GM21367 (cell line): ENCODE measurements around the gene RNF220.

Source experiments
- ATAC-seq: cut with Tn5 transposase; IDR thresholded peaks from one replicate; pipeline ENCODE4 v1.9.1; 2021; ENCODE audit not compliant: unreplicated experiment

Gene RNF220

DNA sequence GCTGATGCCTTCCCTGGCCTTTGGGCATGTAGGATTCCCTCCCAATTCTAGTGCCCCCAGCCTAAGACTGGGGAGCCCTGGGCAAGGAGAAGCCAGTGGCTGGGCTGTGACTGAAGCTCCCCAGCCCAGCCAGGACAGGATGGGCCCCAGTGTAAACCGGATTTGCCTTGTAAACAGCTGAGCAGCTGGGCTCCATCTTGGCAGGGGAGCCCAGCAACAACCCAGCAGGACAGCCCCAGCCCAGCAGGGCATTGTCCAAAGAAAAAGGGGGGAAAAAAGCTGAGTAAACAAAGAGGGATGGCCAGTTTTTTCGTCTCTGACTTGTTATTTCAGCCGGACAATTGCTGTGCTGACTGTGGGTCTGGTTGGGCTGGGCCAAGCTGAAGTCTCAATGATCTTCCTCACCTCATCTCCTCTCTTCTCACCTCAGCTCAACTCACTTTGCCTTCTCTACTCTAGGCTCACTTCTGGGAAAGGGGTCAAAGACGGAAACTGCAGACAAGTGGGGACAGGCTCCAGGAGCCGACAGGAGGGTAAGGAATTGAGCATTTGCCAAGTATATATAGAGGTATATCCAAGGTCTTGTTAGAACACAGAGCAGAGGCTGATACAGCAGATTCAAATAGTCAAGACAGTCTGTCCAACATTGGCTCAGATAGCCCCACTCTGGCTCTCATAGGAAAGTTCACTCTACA is 171.5 kb downstream of the RNF220 start:
- ATAC-seq, result no peak

DNA sequence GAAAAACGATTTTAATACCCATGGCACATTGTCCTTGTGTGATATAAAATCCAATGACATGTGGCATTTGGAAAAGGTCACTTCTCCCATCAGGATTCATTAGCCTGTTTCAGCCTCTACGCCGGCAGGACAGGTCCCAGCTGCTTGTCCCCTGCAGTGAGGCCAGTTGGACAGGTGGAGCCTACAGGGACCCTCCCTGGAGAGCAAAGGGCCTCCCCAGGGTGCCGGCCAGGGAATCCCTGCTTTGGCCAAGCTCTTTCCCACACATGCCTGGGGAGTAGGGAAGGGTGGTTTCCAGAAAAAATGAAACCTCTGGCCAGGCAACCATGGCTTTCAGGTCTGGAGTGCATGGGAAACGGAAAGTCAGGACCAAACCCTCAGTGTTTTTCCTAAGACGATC is 176.2 kb downstream of the RNF220 start:
- ATAC-seq, result no peak

DNA sequence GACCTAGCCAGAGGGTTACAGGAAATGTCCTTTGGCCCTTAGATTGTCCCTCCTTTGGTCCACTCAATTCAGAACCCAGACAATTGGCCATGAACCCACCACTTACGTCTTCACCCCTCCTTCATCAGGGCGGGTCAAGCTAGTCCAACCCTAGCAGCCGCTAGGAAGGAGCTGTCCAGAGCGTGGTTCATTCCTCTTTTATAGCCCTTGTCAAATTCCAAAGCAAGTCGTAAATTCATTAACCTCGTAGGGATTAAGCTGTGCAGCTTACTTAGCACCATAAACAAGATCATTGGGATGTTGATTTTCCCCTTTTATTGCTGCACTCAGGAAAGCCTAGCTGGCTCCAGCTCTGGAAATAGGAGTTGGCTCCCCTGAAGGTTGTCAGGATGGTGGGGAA is 179.1 kb downstream of the RNF220 start:
- ATAC-seq, result no peak

DNA sequence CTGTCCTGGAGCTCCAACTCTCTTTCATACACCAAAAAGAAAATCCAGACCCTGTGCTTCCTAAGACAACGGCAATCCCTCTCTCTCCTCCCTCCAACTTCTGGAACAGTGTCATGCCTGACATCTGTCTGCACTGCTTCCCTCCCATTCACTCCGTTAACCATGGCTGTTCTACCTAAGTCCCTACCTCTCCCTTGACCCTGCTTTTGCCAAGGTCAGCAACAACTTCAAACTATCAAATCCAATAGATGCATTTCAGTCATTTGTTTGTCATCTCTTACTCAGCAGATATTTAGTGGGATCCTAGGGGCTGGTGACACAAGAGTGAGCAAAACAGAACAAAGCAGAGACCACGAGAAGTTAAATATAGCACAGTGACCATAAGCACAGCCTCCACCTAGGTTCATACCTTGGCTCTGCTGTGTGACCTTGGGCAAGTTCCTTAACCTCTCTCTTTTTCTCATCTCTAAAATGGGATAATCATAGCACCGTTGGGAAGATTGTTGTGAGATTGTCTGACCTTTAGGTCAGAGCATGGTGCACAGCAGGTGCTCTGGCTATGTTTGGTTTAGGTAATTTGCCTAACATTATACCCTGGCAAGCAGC is 180.4 kb downstream of the RNF220 start:
- no peak for ATAC-seq

DNA sequence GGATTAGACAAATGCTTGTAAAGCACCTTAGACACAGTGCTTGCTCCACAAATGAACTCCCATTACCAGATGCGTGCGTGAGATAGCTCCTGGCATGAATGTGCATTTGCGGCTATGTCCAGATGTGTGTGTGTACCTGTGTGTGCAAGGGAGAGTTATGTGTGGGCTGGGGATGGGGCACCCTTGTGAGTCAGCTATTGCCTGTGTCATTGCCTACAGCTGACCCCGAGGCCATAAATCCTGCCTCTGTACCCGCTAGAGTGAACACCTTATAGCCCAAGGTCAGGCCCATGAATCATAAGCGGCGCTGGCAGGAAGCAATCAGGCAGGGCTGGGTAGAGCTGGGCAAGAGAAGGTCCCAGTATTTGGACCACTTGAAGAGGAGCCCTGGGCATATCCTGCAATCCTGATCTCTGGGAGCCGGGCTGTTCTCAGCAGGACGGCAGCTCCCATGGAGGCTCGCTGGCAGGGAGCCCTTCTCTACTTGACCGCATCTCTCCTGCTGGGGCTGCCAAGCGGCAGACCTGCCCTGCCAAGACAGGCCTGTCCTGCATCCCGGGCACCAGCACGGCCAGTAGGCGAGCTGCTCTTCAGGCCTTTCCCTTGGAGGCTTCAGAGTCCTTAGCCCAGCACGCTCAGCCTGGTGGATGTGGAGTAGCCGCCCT is 182.9 kb downstream of the RNF220 start:
- no peak for ATAC-seq

DNA sequence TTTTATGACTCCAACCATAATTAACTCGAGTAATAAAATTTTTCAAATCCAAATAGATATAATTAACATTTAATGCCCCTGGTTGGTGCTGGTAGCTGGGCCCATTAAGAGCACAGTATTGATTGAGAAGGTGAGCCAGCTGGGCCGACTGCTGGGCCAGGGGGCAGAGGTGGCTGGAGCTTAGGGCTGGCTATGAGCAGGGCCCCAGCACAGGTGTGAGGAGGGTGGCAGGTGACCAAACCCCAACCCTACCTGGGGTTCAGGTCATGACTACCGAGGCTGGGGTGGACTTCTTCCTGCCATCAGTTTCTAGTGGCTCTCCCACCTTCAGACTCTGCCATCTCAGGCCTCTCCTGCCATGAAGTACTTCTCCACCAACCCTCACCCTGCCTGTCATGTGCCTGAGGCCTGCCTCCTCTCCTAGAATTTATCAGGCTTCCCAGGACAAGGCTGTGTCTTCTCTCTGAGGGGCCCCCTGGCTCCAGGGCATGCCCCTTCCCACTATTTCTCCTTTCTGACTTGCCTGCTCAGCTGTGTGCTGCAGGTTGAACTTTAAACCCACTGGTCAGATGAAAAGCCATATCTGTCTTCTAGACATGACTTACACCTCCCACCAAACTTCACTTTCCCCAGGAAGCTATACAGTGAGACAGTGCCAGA is 183.6 kb downstream of the RNF220 start:
- no peak for ATAC-seq

DNA sequence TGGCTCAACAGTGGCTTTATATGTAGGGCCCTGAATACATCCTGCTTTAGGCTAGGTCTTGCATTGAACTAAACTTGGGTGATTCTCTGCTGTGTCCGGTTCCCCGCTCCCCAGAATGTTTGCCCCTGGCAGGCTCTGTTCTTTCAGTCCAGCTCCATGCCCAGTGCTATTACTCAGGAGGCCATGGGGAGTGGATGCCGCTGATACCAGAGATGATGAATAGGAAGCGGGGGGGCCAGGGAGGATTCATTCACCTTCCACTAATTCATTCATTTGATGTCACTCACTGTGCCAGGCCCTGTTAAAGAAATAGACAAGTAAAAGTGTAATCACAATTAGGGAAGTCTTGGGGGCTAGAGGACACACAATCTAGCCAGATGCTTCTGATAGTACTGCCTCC is 185.4 kb downstream of the RNF220 start:
- no peak for ATAC-seq

DNA sequence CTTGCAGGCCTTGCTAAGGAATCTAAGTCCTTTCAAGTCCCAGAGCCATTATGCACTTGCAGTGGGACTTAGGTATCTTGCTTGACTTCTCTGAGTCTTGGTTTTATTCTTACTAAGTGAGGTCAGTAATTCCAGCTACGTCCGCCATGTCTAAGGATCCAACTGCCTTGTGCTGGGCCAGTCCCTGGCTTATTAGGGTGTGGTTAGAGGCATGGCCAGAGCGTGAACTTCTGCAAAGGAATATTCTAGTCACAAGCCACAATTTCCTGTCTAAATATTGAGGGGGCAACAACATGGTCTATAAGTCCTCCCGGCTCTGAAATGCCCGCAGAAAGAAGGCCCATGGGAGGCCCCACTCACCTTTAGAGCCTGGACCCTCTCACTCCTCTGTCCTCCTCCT is 186.3 kb downstream of the RNF220 start:
- ATAC-seq, result no peak

DNA sequence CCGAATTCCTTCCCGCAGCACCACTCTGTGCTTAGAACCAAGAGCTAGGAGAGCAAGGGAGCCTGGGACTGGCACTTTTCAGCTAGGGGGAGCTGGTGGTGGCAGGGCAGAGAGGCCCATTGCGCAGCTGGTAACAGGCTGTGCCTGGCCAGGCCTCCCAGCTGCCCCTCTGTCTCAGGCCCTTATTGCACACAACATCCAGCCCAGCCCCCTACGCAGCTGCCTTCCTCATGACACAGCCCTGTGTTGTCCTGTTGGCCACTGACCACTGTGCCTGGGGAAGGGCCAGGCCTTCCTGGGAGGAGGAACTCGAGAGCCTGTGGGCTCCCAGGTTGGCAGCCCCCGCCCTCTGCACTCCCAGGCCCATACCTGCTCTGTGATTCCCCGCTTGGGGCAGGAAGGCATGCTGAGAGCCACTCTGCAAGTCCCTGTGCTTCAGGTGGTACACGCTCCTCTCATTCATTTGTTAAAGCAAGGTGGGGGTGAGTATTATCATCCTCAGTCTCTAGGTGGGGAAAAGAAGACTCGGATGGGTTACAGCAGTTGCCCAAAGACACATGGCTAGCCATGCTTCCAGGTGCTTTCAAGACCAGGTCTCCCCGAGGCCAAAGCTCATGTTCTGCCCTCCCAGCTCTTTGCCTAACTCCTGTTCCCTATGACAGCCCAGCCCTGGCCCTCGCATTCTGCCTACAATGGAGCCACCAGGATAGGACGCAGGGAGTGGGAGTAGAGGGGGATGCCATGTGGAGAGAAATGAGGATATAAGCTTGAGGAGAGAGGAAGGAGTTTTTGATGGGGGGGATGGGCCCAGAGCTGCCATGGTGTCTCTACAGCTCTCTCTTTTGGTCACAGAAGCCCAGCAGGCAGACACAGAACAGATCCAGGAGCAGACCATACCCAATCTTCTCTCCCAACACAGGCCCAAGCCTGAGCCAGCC is 187.4 kb downstream of the RNF220 start:
- ATAC-seq, result no peak

DNA sequence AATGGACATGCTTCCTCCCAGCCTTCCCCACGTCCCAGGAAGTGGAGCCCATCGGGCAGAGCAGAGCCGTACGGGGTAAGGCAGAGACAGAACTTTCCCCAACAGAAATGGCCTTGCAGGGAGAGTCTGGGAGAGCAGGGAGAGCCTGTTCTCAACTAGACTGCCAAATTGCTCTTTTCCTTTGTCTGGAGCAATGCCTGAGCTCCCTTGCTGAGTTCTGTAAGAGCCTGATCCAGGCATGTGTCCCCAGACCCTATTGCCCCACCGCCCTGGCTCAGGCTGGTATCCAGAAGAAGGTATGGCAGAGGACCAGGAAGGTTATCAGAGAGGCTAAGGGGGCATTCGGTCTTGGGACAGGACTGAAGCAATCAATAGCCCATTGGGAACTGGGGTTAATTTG is 189.3 kb downstream of the RNF220 start:
- no peak for ATAC-seq

DNA sequence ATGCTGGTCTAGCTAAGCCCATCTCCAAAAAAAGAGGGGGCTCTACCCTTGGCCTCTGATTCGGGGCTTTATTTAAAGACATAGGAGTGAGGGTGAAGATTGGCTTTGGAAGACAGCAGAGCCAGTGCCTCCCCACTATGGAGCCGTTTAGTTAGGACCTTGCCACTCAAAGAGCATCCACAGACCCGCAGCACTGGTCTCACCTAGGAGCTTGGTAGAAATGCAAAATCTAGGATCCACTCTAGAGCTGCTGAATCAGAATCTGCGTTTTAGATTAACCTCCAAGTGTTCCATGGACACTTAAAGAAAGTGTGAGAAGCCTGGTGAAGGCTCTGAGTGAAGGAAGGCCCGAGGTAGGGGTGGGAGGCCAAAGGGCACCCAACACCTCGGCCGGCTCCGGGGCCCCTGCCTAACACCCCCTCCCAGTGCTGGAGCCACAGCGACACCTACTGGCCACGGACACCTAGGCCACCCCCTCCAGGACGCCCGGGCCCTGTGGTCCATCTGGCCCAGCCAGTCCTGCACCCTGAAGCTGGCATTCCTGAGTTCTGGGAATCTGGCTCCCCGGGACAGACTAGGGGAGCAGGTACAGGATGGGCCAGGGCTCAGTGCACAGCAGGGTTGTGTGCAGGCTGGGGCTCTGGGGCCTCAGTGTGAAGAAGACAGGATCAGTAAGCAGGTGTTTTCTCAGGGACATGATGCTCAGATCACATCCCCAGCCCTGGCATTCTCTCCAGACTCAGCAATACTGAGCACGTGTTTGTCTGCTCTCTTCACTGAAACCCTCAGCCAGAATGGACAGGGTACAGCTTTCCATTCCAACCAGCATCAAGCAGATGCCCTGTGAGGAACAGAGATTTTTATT is 190.0 kb downstream of the RNF220 start:
- ATAC-seq, result no peak

DNA sequence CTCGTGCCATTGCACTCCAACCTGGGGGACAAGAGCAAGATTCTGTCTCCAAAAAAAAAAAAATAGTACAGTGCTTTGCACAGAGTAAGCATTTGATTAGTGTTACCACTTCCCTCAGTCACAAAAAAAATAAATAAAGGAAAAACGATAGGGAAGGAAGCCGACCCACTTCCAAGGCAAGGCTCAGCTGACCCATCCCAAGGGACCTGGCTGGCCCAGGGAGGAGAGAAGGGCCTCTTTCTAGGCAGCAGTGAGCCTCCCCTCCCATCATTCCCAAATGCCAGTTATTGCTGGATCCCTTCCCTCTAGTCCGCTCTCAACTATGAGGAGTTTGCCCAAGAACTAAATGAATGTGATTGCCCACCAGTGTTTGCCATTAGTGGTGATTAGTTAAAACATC is 191.5 kb downstream of the RNF220 start:
- no peak for ATAC-seq

DNA sequence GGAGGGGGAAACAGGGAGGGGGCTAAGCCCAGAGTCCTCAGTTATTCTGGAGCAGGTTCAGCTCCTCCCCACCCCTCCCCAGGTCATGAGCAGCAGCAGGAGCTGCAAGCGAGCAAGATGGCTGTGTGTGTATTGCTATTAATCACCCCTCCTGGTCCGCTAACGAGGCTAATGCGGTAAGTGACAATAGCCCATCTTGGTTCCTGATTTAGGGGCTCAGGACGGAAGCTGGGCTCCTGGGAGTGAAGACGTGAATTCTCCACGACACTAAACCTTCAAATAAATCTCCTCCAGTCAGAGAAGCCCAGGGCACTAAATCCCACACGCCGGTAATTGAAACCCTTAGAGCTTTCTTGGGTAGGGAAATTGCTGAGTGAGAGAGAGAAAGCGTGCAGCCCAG is 193.1 kb downstream of the RNF220 start:
- no peak for ATAC-seq

DNA sequence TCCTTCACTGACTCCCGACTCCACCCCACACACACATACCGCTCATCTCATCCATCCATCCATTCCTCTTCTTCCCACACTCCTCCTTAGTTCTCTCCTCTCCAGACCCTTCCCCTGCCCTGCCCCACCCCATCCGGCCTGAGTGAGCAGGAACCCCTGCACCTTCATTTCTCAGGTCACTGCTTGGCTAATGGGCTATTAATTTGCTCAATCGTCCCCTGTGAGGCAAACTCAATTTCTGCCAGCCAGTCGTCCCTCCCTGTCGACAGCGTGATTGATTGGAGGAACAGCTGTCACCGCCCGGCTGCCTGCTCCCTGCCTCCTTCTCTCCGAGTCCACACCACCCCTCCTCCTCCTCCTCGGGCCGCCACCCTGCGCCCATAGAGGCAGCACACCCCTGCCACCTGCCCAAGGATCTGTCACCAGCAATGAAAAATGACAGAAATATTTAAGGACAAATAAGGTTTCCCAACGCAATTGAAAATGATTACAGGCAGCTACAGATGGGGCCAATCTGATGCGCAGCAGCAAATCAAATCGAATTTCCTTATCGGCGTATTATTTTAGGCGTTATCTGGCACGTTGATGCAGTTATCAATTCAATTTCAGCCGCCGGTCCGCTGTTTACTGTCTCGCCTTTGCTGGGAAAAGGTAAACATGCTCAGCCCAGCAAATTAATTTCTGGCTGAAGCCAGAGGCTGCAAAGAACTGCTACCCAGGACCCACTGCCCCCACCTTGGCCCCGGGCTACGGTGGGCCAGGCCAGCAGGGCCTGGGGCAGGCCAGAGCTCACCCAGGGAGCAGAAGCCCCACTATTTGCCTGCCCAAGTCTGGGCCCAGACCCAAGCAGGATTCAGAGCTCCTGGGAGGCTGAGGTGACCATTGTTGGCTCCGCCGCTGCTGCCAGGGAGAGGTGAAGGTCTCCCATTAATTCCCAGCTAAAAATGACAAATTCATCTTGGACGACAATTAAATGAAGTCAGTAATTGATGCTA is 197.9 kb downstream of the RNF220 start:
- ATAC-seq, result no peak

DNA sequence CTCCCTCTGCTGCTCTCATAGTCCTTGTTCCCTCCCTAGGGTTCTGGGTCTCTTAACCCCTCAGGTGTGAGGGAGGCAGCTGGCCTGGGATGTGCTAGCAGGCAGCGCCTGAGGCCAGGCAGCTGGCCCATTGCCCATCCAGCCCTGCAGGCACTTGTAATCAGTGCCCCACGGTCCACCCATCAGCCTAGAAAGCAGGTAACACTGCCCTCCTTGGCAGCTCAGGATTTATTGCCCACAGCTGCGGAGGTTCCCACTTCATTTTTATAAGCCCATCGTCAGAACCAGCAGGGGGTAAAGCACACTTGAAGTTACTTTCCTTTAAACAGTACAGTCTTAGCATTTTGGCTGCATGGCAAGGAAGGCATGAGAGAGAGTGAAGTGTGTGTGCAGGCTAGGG is 198.7 kb downstream of the RNF220 start:
- ATAC-seq, result no peak

DNA sequence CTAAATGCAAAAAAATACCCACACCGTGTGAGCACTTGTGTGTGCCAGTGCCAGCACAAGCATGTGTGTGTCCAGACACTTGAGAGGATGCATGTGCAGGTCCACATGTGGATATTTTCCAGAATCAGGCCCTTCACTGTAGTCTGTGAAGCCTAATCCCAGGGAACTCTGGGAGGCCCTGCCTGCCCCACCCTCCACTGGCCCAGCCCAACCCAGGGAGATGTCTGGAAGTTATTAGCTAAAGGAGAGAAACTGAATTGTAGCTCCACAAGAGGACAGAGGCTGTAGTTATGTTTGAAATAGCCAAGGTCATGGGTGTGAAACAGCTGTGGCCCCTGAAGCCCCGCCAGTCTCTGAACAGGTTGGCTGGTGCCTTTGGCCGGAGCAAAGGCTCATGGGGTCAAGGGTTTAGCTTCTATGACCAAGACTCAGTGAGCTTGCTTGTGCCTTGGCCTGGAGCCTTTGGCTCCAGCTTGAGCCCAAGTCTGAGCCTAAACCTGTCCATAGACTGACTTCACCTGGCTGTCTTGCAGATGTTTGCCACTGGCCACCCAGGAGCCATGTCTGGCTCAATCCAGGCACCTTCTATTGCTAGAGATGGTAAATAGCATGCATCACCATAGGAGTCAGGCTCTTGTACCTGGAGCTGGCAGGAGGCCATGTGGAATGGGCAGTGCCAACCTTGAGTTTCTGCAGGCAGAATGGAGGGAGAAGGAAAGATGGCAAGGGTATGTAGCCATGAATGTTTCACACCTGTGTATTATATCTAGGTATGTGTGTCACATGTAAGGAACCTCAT is 199.3 kb downstream of the RNF220 start:
- no peak for ATAC-seq

DNA sequence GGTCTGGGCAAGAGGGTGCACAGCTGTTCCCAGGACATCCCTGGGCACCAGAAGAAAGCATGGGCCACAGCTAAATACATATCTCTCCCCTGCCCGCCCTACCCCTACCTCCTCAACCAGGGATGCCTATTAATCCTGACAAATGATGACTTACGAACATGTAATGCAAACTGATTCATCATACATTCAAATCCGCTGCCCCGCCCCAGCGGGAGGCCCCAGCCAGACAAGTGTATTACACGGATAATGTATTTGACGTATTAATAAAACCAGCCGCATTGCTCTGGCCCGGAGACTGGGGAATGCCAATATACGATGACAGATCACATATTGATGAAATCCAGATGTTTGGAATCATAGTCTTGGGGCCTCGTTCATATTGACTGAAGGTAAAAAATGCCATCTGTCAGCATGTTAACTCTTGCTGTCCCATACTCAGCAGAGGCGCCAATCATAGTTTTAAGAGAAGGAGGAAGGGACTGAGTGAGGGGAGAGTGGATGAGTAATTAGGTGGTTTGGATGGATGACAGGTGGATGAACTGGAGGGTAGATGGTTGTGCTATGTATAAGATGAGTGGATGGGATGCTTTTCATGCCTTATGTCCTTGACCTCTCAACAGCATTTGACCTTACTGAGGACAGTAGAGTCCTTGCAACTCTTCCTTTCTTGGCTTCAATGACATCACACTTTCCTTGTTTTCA is 201.0 kb downstream of the RNF220 start:
- ATAC-seq, result no peak
